ENCODE measurements around the gene DAGLA.

- TF ChIP-seq CTCF (IDR thresholded peaks at IDR 0.05) (no peak), POLR2A (IDR thresholded peaks at IDR 0.05; ENCODE audit: low read depth) (no peak), POLR2AphosphoS5 (IDR thresholded peaks at IDR 0.05) (no peak), EP300 (IDR thresholded peaks at IDR 0.05) (no peak)
Observed at GRCh38 chr11:61702701-61703312, 22.6 kb downstream of the DAGLA start.
